ENCODE data around the gene PIGS. TPM values are rescaled to one million over a fixed set of nuclear protein-coding genes. Genes with fewer than 3 reads are reported as not detected.

The PIGS gene
- total and polyA plus RNA-seq, 2 of the 4 experiments (the other 2 are of a cell fraction): 28.7 to 78.9 TPM

DNA sequence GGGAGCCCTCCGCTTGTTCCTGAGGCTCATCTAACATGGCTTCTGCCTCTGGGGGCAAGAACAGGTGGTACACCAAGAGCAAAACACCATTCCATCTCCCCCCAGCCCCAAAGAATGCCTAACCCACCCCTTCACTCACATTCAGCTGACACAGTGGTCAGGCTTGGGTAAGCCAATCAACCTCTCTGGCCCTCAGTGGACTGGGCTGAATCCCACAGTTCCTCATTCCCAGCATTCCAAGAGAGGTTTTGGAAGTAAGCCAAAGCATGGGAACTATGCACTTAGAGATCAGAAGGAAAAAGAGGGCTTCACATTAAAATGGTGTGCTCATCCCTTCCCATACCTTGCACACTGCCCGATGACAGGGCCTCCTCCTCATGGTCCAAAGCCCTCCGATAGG lies 7.8 kb downstream of the PIGS start:
- Histone ChIP-seq H2AFZ (replicated peaks; ENCODE audit: low read length, poor library complexity) (peak overlapping the region; percentile 58), H2BK120ac (ENCODE audit: low read depth, low read length) (peak overlapping the region; percentile 52; the same call in 1 of the 2 replicates), H3K18ac (ENCODE audit: low read depth, low read length) (no peak overlapping the region), H3K4me2 (ENCODE audit: low read depth, low read length) (peak overlapping the region; percentile 11; the same call in 1 of the 2 replicates), H3K4me1 (ENCODE audit: control insufficient read depth, insufficient read depth, low read length) (peaks cover 7% of the 10 kb centered on the region), H3K4me3 (ENCODE audit: insufficient read depth, low read depth, low read length) (no peak overlapping the region), H2AK5ac (ENCODE audit: low read depth, low read length) (peak overlapping the region; percentile 85), H3K23ac (ENCODE audit: low read depth, low read length) (peak overlapping the region; percentile 8; the same call in 1 of the 2 replicates), H2BK20ac (ENCODE audit: low read depth, low read length) (peak overlapping the region; percentile 55; the same call in 1 of the 2 replicates), H4K91ac (ENCODE audit: insufficient read depth, low read depth, low read length) (peak overlapping the region; percentile 54), H3K9me1 (ENCODE audit: insufficient read depth, low read length) (peaks cover 13% of the 10 kb centered on the region), H3K27me3 (ENCODE audit: control insufficient read depth, insufficient read depth, low read length) (no peaks in the 10 kb centered on the region), H3K4ac (ENCODE audit: low read depth, low read length) (peak overlapping the region; percentile 88), H3K9me3 (ENCODE audit: control insufficient read depth, insufficient read depth, low read length) (no peaks in the 10 kb centered on the region), H2AK9ac (replicated peaks; ENCODE audit: low read depth, low read length, poor library complexity) (peak overlapping the region; percentile 60), H4K5ac (ENCODE audit: low read depth, low read length) (peak overlapping the region; percentile 37; the same call in 1 of the 2 replicates), H3K79me1 (ENCODE audit: low read depth in 1 of 2, low read length in 2 of 2) (peaks cover 8 to 33% of the 10 kb centered on the region in 2 experiments; a peak in 3 of 4 replicates), H4K20me1 (ENCODE audit: insufficient read depth, low read length) (peaks cover 4% of the 10 kb centered on the region; the same call in 1 of the 2 replicates), H4K8ac (ENCODE audit: low read depth in 2 of 2, low read length in 2 of 2) (peak overlapping the region; percentile 29 to 44; a peak in 2 of 4 replicates), H2BK15ac (ENCODE audit: low read depth, low read length) (no peak overlapping the region), H3K14ac (replicated peaks; ENCODE audit: low read depth, low read length) (peak overlapping the region; percentile 13; the same call in 1 of the 2 replicates), H3K56ac (ENCODE audit: extremely low read depth, insufficient read depth, low read length) (no peak overlapping the region), H3K36me3 (ENCODE audit: control insufficient read depth, insufficient read depth, low read length) (peaks cover 17% of the 10 kb centered on the region), H3K27ac (ENCODE audit: insufficient read depth, low read length) (peak overlapping the region; percentile 26; the same call in 1 of the 2 replicates), H3K9ac (ENCODE audit: low read depth, low read length) (no peak overlapping the region), H2BK5ac (ENCODE audit: low read depth, low read length, poor library complexity, severe bottlenecking) (peak overlapping the region; percentile 46)
- dilution Hi-C loops (cut with HindIII; ENCODE audit: low sequenced_read_pairs, unreplicated experiment) (no loop called here), intact Hi-C loops (cut with micrococcal nuclease) (no loop called here), in situ Hi-C loops (cut with MboI; ENCODE audit: low sequenced_read_pairs) (no loop called here)
- POLR2A ChIA-PET (ENCODE audit: unreplicated experiment): no interaction called here
- no TSS peak for BruUV-seq (replicated peaks)
- no peak for TF ChIP-seq RAD21 (IDR thresholded peaks at IDR 0.05; ENCODE audit: low read length)
- TF ChIP-seq RFX5 (IDR thresholded peaks at IDR 0.05; ENCODE audit: low read depth, low read length): no peak
- TF ChIP-seq CHD1 (IDR thresholded peaks at IDR 0.05; ENCODE audit: low read depth, low read length): no peak
- no peak for TF ChIP-seq MAFK (IDR thresholded peaks at IDR 0.05; ENCODE audit: low read depth, low read length)
- TF ChIP-seq FOS (IDR thresholded peaks at IDR 0.05; ENCODE audit: low read depth, low read length): no peak
- no peak for TF ChIP-seq MAZ (IDR thresholded peaks at IDR 0.05; ENCODE audit: borderline replicate concordance, low read depth, low read length)
- TF ChIP-seq, protein P1, sequence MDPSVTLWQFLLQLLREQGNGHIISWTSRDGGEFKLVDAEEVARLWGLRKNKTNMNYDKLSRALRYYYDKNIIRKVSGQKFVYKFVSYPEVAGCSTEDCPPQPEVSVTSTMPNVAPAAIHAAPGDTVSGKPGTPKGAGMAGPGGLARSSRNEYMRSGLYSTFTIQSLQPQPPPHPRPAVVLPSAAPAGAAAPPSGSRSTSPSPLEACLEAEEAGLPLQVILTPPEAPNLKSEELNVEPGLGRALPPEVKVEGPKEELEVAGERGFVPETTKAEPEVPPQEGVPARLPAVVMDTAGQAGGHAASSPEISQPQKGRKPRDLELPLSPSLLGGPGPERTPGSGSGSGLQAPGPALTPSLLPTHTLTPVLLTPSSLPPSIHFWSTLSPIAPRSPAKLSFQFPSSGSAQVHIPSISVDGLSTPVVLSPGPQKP (IDR thresholded peaks at IDR 0.05; ENCODE audit: borderline replicate concordance, low read depth, low read length): no peak
- TF ChIP-seq, protein P2, sequence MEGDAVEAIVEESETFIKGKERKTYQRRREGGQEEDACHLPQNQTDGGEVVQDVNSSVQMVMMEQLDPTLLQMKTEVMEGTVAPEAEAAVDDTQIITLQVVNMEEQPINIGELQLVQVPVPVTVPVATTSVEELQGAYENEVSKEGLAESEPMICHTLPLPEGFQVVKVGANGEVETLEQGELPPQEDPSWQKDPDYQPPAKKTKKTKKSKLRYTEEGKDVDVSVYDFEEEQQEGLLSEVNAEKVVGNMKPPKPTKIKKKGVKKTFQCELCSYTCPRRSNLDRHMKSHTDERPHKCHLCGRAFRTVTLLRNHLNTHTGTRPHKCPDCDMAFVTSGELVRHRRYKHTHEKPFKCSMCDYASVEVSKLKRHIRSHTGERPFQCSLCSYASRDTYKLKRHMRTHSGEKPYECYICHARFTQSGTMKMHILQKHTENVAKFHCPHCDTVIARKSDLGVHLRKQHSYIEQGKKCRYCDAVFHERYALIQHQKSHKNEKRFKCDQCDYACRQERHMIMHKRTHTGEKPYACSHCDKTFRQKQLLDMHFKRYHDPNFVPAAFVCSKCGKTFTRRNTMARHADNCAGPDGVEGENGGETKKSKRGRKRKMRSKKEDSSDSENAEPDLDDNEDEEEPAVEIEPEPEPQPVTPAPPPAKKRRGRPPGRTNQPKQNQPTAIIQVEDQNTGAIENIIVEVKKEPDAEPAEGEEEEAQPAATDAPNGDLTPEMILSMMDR (conservative IDR thresholded peaks at IDR 0.05; ENCODE audit: low read depth, low read length): no peak
- CTCF ChIA-PET: no interaction called here
- peak; percentile 60 for DNase-seq
- WGBS, 2 experiments (ENCODE audit: extremely low coverage in 2 of 2, insufficient read length in 1 of 2): no CpG with 5 or more reads among the region's 3 CpGs
- ATAC-seq (ENCODE audit: low read depth): peak; percentile 96

Measured in IMR-90 (cell line).